OCI-LY7 (cell line): ENCODE results near the gene VOPP1. TPM values are rescaled to one million over a fixed set of nuclear protein-coding genes. Genes with fewer than 3 reads are reported as not detected.
"Not testable (repeated sequence)": the region's sequence is repeated elsewhere in the genome, so short reads cannot be mapped to it uniquely, and the experiment has no call there.

ENCODE experiments used
- BruUV-seq: library from RNA; stranded (reverse); fragments of 400-500 nt; replicated peaks from 2 replicates; lab custom pipeline; 2021; lab: Mats Ljungman, UMichigan
- CTCF ChIA-PET: fragments of 300-600 bp; sonication (Branson Sonifier 250); formaldehyde crosslinking; loops from one replicate; lab custom pipeline; 2022; ENCODE audit warnings: antibody characterized with exemption; ENCODE audit not compliant: unreplicated experiment; lab: Charles Lee
- POLR2A ChIA-PET: fragments of 300-600 bp; sonication (Branson Sonifier 250); formaldehyde crosslinking; loops from one replicate; lab custom pipeline; 2022; ENCODE audit warnings: antibody characterized with exemption; lab: Charles Lee
- DNase-seq: peaks from one replicate; pipeline ENCODE4 v3.0.0-alpha.2; 2015; ENCODE audit warnings: low spot score
- H2AFZ ChIP-seq: fragments of 200-600 bp; sonication (generic), shearing (Covaris generic); 2 replicates; pipeline ENCODE4 v1.6.1; 2014; ENCODE audit warnings: mild to moderate bottlenecking, antibody characterized with exemption, low read length, moderate library complexity
- H3K27ac ChIP-seq: fragments of 200-600 bp; sonication (generic); 2 replicates; pipeline ENCODE4 v1.5.1; 2014; ENCODE audit warnings: mixed run types, low read depth, mild to moderate bottlenecking, moderate library complexity, low read length, inconsistent platforms; ENCODE audit not compliant: poor library complexity, severe bottlenecking
- H3K36me3 ChIP-seq: fragments of 200-600 bp; sonication (generic); 2 replicates; pipeline ENCODE4 v1.6.1; 2014; ENCODE audit warnings: mild to moderate bottlenecking, antibody characterized with exemption, low read length, moderate library complexity, mixed read lengths; ENCODE audit not compliant: insufficient read depth
- H3K4me1 ChIP-seq: fragments of 200-600 bp; sonication (generic); 2 replicates; pipeline ENCODE4 v1.5.1; 2014; ENCODE audit warnings: mild to moderate bottlenecking, low read length; ENCODE audit not compliant: insufficient read depth, poor library complexity, severe bottlenecking
- H3K4me2 ChIP-seq: fragments of 200-600 bp; sonication (generic); 2 replicates; pipeline ENCODE4 v1.6.1; 2014; ENCODE audit warnings: mild to moderate bottlenecking, low read length
- H3K4me3 ChIP-seq: fragments of 200-600 bp; sonication (generic); 2 replicates; pipeline ENCODE4 v1.5.1; 2014; ENCODE audit warnings: mild to moderate bottlenecking, low read depth, low read length; ENCODE audit not compliant: poor library complexity, severe bottlenecking
- H3K79me2 ChIP-seq: fragments of 200-600 bp; sonication (generic); 2 replicates; pipeline ENCODE4 v1.6.1; 2016; ENCODE audit warnings: low read depth, mild to moderate bottlenecking, low read length, moderate library complexity, mixed read lengths; ENCODE audit not compliant: insufficient read depth
- H3K9me2 ChIP-seq: fragments of 200-600 bp; sonication (generic); 2 replicates; pipeline ENCODE4 v1.6.1; 2016; ENCODE audit warnings: mild to moderate bottlenecking, low read length, mixed read lengths; ENCODE audit not compliant: insufficient read depth
- H3K9me3 ChIP-seq: fragments of 200-600 bp; sonication (generic); 2 replicates; pipeline ENCODE4 v1.6.1; 2014; ENCODE audit warnings: mild to moderate bottlenecking, mixed run types, low read length, mixed read lengths
- H4K20me1 ChIP-seq: fragments of 200-600 bp; sonication (generic); 2 replicates; pipeline ENCODE4 v1.6.1; 2014; ENCODE audit warnings: mild to moderate bottlenecking, antibody characterized with exemption, low read length, moderate library complexity, mixed read lengths; ENCODE audit not compliant: insufficient read depth
- EZH2phosphoT487 ChIP-seq: fragments of 200-600 bp; sonication (generic); IDR thresholded peaks from 2 replicates; pipeline ENCODE4 v1.6.1; 2018; ENCODE audit warnings: low read depth, borderline replicate concordance, mild to moderate bottlenecking, mixed run types, antibody characterized with exemption, low read length, moderate library complexity, mixed read lengths
- intact Hi-C: fragments of 100-400 bp; cut with micrococcal nuclease; formaldehyde crosslinking; loops from one replicate; pipeline ENCODE4 v1.10.0; 2022; ENCODE audit not compliant: unreplicated experiment
- total RNA-seq, 2 experiments: library from RNA; depleted of rRNA in 1 of 2; stranded (reverse); fragments of >200 nt in 1 of 2; shearing (Covaris generic) in 1 of 2; gene quantifications; 2 replicates each; pipeline ENCODE4 v1.2.3, GENCODE V29; 2014 to 2022
- TF ChIP-seq, protein P1 (sequence below): fragments of 200-600 bp; sonication (generic); conservative IDR thresholded peaks from 2 replicates; pipeline ENCODE4 v1.5.1; 2014; ENCODE audit warnings: mild to moderate bottlenecking, antibody characterized with exemption, low read length, moderate library complexity, mixed read lengths

VOPP1 gene
- total RNA-seq, 2 experiments from 2014 or later: 68.8 to 72.1 TPM

DNA sequence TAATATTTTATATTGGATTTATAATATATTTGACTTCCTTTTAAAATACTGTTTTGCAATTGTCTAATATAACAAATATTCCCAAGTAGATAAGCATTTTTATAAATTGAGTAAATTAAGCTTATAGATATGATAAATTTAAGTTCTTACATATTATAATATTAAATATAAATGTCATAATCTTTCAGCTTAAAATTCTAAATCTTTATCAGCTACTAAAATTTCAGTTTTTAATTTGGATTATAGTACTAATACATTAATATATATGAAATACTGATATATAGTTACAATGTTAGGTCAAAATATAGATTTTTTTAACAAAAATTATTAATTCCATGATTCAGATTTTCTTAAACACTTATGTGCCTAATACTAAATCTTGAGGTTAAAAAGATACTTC, 33.4 kb upstream of the VOPP1 start:
- H3K9me2 ChIP-seq, DNase-seq, H3K27ac ChIP-seq, H3K4me3 ChIP-seq, BruUV-seq, H3K79me2 ChIP-seq, H3K4me1 ChIP-seq, CTCF ChIA-PET, intact Hi-C loops, H3K4me2 ChIP-seq, H3K9me3 ChIP-seq, H3K36me3 ChIP-seq, H4K20me1 ChIP-seq, H2AFZ ChIP-seq: not testable (repeated sequence)
- POLR2A ChIA-PET: interaction anchor here (1.1 kb wide), 1 partner anchor 17 kb away, joined by 3 read pairs; no protein-coding TSS in a partner anchor

DNA sequence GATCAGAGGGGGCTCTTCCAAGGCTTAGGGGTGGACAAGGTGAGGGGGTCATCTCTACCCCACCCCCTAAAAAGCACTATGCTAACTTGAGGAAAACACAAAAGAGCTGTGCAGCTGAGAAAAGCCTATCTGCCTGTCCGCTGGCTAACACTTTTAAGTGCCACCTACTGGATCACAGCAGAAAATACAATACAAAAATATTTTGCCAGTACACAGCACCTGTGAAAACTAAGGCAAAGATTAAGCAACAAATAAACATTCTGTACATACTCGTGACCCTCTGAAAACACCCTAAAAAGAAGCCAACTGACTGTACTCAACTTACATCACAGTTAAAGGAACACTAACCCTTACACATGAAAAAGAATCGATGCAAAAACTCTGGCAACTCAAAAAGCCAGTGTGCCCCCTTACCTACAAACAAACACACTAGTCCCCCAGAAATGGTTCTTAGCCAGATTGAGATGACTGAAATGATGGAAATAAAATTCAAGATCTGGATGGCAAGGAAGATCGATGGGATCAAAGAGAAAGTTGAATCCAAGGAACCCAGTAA, 25.7 kb upstream of the VOPP1 start:
- CTCF ChIA-PET, H3K9me3 ChIP-seq, H2AFZ ChIP-seq, POLR2A ChIA-PET, H3K4me2 ChIP-seq, H3K27ac ChIP-seq, H3K4me3 ChIP-seq, H3K4me1 ChIP-seq, H3K9me2 ChIP-seq, H3K36me3 ChIP-seq, H3K79me2 ChIP-seq, BruUV-seq, H4K20me1 ChIP-seq: not testable (repeated sequence)
- peak; percentile 56 for DNase-seq
- intact Hi-C loops: loop anchor here (1.0 kb wide), 1 partner anchor 165 kb away; no protein-coding TSS in a partner anchor
- TF ChIP-seq, protein P1, sequence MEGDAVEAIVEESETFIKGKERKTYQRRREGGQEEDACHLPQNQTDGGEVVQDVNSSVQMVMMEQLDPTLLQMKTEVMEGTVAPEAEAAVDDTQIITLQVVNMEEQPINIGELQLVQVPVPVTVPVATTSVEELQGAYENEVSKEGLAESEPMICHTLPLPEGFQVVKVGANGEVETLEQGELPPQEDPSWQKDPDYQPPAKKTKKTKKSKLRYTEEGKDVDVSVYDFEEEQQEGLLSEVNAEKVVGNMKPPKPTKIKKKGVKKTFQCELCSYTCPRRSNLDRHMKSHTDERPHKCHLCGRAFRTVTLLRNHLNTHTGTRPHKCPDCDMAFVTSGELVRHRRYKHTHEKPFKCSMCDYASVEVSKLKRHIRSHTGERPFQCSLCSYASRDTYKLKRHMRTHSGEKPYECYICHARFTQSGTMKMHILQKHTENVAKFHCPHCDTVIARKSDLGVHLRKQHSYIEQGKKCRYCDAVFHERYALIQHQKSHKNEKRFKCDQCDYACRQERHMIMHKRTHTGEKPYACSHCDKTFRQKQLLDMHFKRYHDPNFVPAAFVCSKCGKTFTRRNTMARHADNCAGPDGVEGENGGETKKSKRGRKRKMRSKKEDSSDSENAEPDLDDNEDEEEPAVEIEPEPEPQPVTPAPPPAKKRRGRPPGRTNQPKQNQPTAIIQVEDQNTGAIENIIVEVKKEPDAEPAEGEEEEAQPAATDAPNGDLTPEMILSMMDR: peak; percentile 73

DNA sequence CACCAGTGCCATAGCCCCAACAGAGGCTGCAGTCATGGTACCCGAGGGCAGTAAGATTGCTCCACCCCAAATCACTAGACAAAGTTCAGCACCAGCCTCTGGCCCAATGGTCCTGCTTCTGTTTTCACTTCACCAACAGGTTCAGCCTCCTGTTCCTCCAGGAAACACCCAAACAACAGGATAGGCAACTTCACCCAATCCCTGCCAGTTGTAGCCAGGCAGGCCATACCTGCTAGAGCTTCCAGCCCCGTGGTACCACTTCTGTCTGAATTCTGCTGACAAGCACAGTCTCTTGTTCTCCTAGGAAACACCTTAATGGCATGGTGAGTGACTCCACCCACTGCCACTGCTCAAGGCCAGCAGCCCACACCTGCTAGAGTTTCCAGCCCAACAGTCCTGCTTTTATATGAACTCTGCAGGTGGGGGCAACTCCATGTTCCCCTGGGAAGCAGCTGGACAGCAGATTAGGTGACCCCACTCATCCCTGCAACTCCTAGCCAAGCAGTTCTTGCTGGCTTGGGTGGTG, 25.0 kb upstream of the VOPP1 start:
- H3K9me2 ChIP-seq, H3K79me2 ChIP-seq, H3K9me3 ChIP-seq, H2AFZ ChIP-seq, DNase-seq, BruUV-seq, intact Hi-C loops, H4K20me1 ChIP-seq, POLR2A ChIA-PET, H3K4me3 ChIP-seq, H3K36me3 ChIP-seq, H3K4me2 ChIP-seq, H3K4me1 ChIP-seq, CTCF ChIA-PET, H3K27ac ChIP-seq: not testable (repeated sequence)

DNA sequence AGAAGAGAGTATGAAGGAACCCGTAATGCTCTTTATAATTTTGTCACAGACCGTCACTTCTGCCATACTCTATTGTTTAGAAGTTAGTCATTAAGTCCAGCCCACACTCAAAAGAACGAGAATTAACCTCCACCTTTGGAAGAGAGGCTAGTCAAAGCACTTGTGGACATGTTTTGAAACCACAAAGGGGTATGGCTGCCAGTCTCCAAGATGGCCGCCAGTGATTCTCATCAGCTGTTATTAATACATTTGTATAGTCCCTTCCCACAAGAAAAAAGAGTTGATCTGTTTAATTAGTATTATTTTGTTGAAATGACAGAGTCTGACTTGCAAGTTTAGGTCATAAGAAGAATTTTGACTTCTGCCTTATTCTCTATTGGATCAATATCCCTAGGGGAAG, 23.2 kb upstream of the VOPP1 start:
- no peak for DNase-seq
- no peaks in the 10 kb centered on the region for H4K20me1 ChIP-seq
- H3K4me2 ChIP-seq: no peak overlapping the region
- ChIA-PET POLR2A (no interaction called here), CTCF (no interaction called here)
- no peaks in the 10 kb centered on the region for H3K9me3 ChIP-seq
- TF ChIP-seq, protein P1: no peak
- no peak for TF ChIP-seq EZH2phosphoT487
- H3K4me1 ChIP-seq: no peaks in the 10 kb centered on the region
- H3K27ac ChIP-seq: no peak overlapping the region
- intact Hi-C loops: no loop called here
- H3K4me3 ChIP-seq: no peak overlapping the region
- H2AFZ ChIP-seq: no peak overlapping the region
- H3K79me2 ChIP-seq: no peaks in the 10 kb centered on the region
- H3K9me2 ChIP-seq: no peaks in the 10 kb centered on the region
- BruUV-seq: no TSS peak
- no peaks in the 10 kb centered on the region for H3K36me3 ChIP-seq
